ENCODE results near the gene CTIF.

CTIF gene

DNA sequence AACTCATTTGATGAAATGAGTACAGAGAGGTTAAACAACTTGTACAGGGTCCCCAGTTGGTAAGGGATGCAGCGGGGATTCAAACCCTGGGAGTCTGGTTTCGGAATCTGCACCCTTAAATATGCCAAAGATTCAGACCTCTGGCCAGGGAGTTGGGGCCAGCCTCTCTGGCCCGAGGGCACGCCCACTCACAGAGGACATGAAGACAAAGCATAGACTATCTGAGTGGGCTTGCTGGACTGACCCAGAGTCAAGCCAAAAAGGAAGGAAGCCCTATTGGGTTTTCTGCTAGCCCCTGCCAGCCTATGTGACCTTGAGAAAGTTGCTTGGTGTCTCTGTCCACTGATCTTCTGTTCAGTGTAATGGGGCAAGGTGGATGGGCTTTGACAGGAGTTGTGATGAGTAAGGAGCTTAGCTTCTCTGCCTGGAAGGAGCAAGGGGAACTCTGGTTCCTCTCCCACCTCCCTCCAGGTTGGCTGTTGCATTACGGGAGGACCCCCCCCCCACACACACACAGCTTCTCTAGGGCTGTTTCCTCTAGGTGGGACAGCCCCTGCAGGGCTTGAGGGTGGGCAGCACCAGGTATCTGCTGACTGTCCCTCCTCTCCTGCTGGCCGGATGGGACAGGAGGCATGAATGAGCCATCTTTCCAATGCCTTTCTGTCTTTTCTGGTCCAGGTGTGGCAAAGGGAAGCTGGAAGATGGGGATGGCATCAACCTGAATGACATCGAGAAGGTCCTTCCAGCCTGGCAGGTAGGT is 131.3 kb downstream of the CTIF start:
- intact Hi-C loops (cut with micrococcal nuclease): loop anchor here (10.0 kb wide), 2 partner anchors 275 to 775 kb away; no protein-coding TSS in a partner anchor
- no peaks in the 10 kb centered on the region for H3K27me3 Mint-ChIP-seq
- peaks cover 73% of the 10 kb centered on the region for H3K36me3 Mint-ChIP-seq (ENCODE audit: low read depth)
- no peak overlapping the region for H3K4me3 Mint-ChIP-seq
- no peak overlapping the region for H3K27ac Mint-ChIP-seq
- H3K9me3 Mint-ChIP-seq: peaks cover 12% of the 10 kb centered on the region
- H3K4me1 Mint-ChIP-seq (ENCODE audit: low read depth): peaks cover 18% of the 10 kb centered on the region

- Mint-ChIP-seq H3K27me3 (no peaks in the 10 kb centered on the region), H3K36me3 (ENCODE audit: low read depth) (peaks cover 65% of the 10 kb centered on the region), H3K4me1 (ENCODE audit: low read depth) (peaks cover 26% of the 10 kb centered on the region), H3K27ac (no peak overlapping the region), H3K4me3 (no peak overlapping the region), H3K9me3 (peaks cover 12% of the 10 kb centered on the region)
- intact Hi-C loops (cut with micrococcal nuclease): loop anchor here (10.0 kb wide), 2 partner anchors 274 to 774 kb away; no protein-coding TSS in a partner anchor
Observed at GRCh38 chr18:48670751-48671560, 132.1 kb downstream of the CTIF start.

- Mint-ChIP-seq H3K4me1 (ENCODE audit: low read depth) (peaks cover 31% of the 10 kb centered on the region), H3K4me3 (no peak overlapping the region), H3K27me3 (no peaks in the 10 kb centered on the region), H3K9me3 (peaks cover 12% of the 10 kb centered on the region), H3K27ac (no peak overlapping the region), H3K36me3 (ENCODE audit: low read depth) (peaks cover 59% of the 10 kb centered on the region)
- intact Hi-C loops (cut with micrococcal nuclease): loop anchor here (10.0 kb wide), 2 partner anchors 273 to 773 kb away; no protein-coding TSS in a partner anchor
Observed at GRCh38 chr18:48671561-48671945, 132.7 kb downstream of the CTIF start.

DNA sequence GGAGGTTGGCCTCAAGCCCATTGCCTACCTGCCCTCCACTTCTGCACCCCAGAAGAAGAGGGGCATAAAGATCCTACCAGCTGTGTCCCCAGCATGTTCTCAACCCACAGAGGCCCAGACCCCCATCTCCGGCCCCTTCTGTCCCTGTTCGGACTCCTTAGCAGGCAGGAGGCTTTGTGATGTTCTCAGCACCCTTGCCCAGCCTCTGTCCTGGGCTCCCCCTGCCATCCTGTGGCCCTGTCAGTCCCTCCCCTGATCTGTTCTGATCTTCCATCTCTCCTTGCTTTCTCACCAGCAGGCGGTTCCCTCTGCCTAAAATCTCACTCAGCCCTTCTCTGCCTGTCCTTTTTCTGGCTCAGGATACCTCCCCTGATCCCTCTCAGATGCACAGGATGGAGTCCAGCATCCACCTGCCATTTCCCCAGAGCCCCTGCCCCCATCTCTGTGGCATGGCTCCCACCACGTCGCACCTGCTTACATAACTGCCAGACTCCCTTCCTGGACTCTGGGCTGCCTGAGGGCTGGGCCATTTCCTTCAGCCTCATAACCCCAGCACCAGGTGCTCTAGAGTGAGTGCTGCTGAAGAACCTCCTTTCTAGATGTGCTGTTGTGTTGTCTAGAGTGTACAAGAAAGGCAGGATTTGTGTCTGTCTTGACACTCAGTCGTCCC is 134.0 kb downstream of the CTIF start:
- intact Hi-C loops (cut with micrococcal nuclease): loop anchor here (10.0 kb wide), 2 partner anchors 272 to 772 kb away; no protein-coding TSS in a partner anchor
- Mint-ChIP-seq H3K9me3 (peaks cover 12% of the 10 kb centered on the region), H3K27me3 (no peaks in the 10 kb centered on the region), H3K36me3 (ENCODE audit: low read depth) (peaks cover 48% of the 10 kb centered on the region), H3K4me1 (ENCODE audit: low read depth) (peaks cover 37% of the 10 kb centered on the region), H3K4me3 (no peak overlapping the region), H3K27ac (no peak overlapping the region)

DNA sequence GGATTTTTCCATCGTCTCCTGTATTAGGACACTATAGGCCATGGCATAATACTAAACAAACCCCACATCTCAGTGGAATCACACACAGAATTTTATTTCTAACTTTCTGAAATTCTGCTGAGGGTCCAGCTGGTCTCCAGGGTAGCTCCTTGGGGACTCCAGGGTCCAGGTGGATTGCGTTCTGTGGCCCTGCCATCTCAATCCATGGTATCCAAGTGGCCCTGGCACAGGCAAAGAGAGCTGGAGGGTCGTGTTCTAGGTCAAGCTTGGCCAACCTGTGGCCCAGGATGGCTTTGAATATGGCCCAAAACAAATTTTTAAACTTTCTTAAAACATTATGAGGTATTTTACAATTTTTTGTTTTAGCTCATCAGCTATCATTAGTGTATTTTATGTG is 134.6 kb downstream of the CTIF start:
- Mint-ChIP-seq H3K9me3 (peaks cover 12% of the 10 kb centered on the region), H3K4me3 (no peak overlapping the region), H3K36me3 (ENCODE audit: low read depth) (peaks cover 41% of the 10 kb centered on the region), H3K27ac (no peak overlapping the region), H3K4me1 (ENCODE audit: low read depth) (peaks cover 42% of the 10 kb centered on the region), H3K27me3 (no peaks in the 10 kb centered on the region)
- intact Hi-C loops (cut with micrococcal nuclease): loop anchor here (10.0 kb wide), 2 partner anchors 271 to 771 kb away; no protein-coding TSS in a partner anchor

DNA sequence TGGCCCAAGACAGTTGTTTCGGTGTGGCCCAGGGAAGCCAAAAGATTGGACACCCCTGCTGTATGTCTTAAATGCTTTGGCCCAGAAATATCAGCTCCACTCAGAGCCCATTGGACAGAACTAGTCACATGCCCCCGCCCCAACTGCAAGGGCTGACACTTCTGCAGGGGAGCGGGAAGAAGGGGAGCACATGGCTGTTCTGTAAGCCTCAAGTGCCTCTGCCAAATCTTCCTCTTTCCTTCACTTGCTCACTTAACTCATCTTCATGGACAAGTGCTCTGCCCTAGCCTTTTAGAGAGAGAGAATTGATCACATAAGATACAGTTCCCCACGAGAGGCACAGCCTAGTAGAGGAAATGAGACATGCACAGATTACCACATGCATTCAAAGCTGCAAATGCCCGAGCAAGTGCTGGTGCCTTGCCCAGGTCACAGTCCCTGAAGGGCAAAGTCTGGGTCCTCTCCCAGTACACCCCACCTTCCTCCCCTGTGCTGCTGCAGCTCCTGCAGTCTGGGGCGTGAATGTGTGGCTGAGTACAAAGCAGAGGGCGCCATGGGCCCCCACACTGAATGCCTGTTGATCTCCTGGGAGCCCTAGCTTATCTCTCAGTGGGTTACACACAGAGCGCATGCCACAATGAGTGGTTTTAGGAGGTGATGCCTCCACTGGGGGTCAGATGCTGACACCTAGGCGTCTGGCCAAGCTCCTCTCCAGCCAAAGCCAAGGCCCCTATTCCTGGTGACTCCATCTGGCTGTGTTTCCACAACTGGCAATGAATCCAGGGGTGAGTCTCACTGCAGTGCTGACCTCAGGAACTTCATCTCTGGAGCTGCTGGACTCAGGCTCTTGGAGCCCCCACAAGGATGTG is 135.3 kb downstream of the CTIF start:
- peaks cover 12% of the 10 kb centered on the region for H3K9me3 Mint-ChIP-seq
- H3K4me1 Mint-ChIP-seq (ENCODE audit: low read depth): peaks cover 48% of the 10 kb centered on the region
- no peak overlapping the region for H3K4me3 Mint-ChIP-seq
- no peak overlapping the region for H3K27ac Mint-ChIP-seq
- peaks cover 36% of the 10 kb centered on the region for H3K36me3 Mint-ChIP-seq (ENCODE audit: low read depth)
- H3K27me3 Mint-ChIP-seq: no peaks in the 10 kb centered on the region
- intact Hi-C loops (cut with micrococcal nuclease): loop anchor here (2.0 to 10.0 kb wide), 3 partner anchors 271 to 771 kb away; no protein-coding TSS in a partner anchor

- intact Hi-C loops (cut with micrococcal nuclease): loop anchor here (1.0 to 10.0 kb wide), 7 partner anchors 92 to 770 kb away; no protein-coding TSS in a partner anchor
- Mint-ChIP-seq H3K27me3 (no peaks in the 10 kb centered on the region), H3K36me3 (ENCODE audit: low read depth) (peaks cover 36% of the 10 kb centered on the region), H3K9me3 (peaks cover 12% of the 10 kb centered on the region), H3K4me1 (ENCODE audit: low read depth) (peaks cover 54% of the 10 kb centered on the region), H3K4me3 (no peak overlapping the region), H3K27ac (no peak overlapping the region)
Observed at GRCh38 chr18:48674758-48675351, 136.0 kb downstream of the CTIF start.

DNA sequence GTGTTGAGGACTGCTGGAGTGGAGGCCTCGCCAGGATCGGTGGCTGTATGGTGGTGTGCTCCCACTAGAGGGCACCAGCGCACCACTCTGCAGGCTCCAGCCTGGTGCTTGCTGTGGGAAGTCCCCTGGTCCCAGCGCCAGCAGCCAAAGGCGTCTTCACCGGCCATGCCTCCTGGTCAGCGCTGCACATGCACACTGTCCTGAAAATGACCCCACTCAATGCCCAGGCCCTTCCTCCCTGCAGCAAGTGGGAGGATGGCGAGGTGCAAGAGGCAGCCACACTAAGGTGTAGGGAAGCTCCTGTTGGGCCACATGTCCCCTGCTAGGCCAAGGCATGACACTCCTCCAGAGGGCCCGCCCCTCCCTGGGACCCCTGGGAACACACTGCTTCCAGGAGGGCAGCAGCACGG is 136.5 kb downstream of the CTIF start:
- Mint-ChIP-seq H3K4me3 (no peak overlapping the region), H3K9me3 (peaks cover 12% of the 10 kb centered on the region), H3K27me3 (no peaks in the 10 kb centered on the region), H3K27ac (no peak overlapping the region), H3K4me1 (ENCODE audit: low read depth) (peaks cover 54% of the 10 kb centered on the region), H3K36me3 (ENCODE audit: low read depth) (peaks cover 34% of the 10 kb centered on the region)
- intact Hi-C loops (cut with micrococcal nuclease): loop anchor here (1.0 to 10.0 kb wide), 7 partner anchors 92 to 769 kb away; no protein-coding TSS in a partner anchor

DNA sequence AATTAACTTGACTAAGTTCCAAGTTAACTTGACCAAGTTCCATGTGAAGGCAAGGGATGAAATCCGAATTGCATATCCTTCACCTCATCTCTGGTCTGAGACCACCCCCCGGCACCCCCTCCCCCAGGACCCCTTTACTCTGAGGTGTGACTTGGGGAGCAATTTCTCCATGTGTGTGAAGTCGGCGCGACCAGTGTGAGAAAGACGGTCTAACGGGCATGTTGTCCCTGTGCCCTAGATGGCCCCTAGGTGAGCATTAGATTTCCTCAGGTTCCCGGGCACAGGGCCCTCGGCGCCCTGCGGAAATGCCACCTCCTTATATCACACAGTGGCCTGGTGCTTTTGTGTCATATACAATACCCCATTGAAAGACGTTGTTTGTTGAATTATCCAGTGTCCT is 137.1 kb downstream of the CTIF start:
- Mint-ChIP-seq H3K4me1 (ENCODE audit: low read depth) (peaks cover 54% of the 10 kb centered on the region), H3K9me3 (peaks cover 12% of the 10 kb centered on the region), H3K4me3 (no peak overlapping the region), H3K36me3 (ENCODE audit: low read depth) (peaks cover 28% of the 10 kb centered on the region), H3K27me3 (no peaks in the 10 kb centered on the region), H3K27ac (peak overlapping the region; percentile 18)
- intact Hi-C loops (cut with micrococcal nuclease): loop anchor here (1.0 to 10.0 kb wide), 7 partner anchors 91 to 769 kb away; no protein-coding TSS in a partner anchor

DNA sequence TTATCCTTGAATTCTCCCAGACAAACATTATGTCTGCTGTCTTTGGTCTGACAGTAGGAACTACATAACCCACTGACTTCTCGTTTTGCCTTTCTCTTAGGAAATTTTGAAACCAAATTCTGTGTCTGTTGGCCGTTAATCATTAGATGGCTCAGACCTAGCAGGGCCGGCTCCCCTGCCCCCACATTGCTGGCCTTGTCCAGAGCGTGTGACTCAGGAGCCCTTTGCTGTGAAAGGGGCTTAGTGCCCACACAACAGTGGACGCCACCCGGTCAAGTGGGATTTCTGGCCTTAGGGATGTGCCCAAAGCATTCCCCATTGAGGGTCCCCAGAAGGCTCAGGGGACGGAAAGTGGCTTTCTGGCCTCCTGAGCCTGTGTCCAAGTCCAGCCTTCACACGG is 137.5 kb downstream of the CTIF start:
- Mint-ChIP-seq H3K9me3 (peaks cover 7% of the 10 kb centered on the region), H3K36me3 (ENCODE audit: low read depth) (peaks cover 24% of the 10 kb centered on the region), H3K4me1 (ENCODE audit: low read depth) (peaks cover 54% of the 10 kb centered on the region), H3K4me3 (no peak overlapping the region), H3K27me3 (no peaks in the 10 kb centered on the region), H3K27ac (peak overlapping the region; percentile 18)
- intact Hi-C loops (cut with micrococcal nuclease): loop anchor here (5.0 to 10.0 kb wide), 5 partner anchors 91 to 768 kb away; no protein-coding TSS in a partner anchor

DNA sequence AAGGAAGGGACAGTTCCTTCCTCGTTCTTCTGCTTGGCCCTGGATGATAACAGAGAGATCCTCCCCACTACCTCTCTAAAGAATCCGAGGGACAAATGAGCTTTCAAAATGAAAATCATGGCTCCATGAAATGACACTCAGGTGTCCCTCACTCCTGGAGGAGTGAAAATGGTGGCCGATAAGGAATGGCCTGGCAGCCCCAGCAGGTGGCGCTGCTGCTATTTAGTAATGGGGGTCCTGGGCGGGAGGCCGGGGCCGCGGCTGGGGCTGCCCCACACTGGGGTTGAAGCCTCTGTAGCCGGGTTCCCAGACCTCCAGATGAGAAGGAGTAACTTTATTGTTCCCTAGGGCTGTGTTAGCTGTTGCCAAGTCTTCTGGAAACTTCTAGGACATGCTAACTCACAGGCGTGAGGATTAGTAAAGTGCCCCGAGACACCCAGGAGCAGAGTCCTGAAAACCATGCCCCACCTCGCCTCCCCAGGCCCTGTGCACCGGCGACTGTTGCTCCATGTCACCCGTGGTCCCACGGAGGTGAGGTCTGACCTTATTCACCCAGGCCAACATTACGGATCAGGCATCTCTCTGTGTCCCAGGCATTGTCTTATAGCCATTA is 138.0 kb downstream of the CTIF start:
- peaks cover 54% of the 10 kb centered on the region for H3K4me1 Mint-ChIP-seq (ENCODE audit: low read depth)
- no peak overlapping the region for H3K4me3 Mint-ChIP-seq
- peaks cover 19% of the 10 kb centered on the region for H3K36me3 Mint-ChIP-seq (ENCODE audit: low read depth)
- no peaks in the 10 kb centered on the region for H3K27me3 Mint-ChIP-seq
- peaks cover 2% of the 10 kb centered on the region for H3K9me3 Mint-ChIP-seq
- intact Hi-C loops (cut with micrococcal nuclease): loop anchor here (5.0 to 10.0 kb wide), 5 partner anchors 90 to 768 kb away; no protein-coding TSS in a partner anchor
- H3K27ac Mint-ChIP-seq: peak overlapping the region; percentile 18
